HepG2 (cell line): ENCODE data around the gene PLCB1. TPM values are rescaled to one million over a fixed set of nuclear protein-coding genes. Genes with fewer than 3 reads are reported as not detected.

Source experiments
- HNRNPK ChIP-seq: fragments of 200-400 bp; formaldehyde crosslinking; IDR thresholded peaks from 2 replicates; pipeline ENCODE4 v1.6.1; 2018; ENCODE audit warnings: low read length, low read depth, moderate library complexity, mild to moderate bottlenecking; ENCODE audit not compliant: poor library complexity, severe bottlenecking
- LCORL ChIP-seq, 2 experiments: fragments of 450-650 bp in 1 of 2; sonication (generic) in 1 of 2; formaldehyde crosslinking in 1 of 2; IDR thresholded peaks; 2 replicates each; pipeline versions ENCODE4 v1.5.0 to v1.6.1; 2017 to 2020; ENCODE audit warnings: antibody characterized with exemption in 1 of 2, missing genetic modification reagents in 1 of 2
- MED13 ChIP-seq: sonication (generic); formaldehyde crosslinking; IDR thresholded peaks from 2 replicates; pipeline ENCODE4 v1.5.0; 2020; ENCODE audit warnings: missing genetic modification reagents
- MIER3 ChIP-seq: IDR thresholded peaks from 2 replicates; pipeline ENCODE4 v1.6.1; 2016; ENCODE audit warnings: missing compliant biosample characterization, borderline replicate concordance
- NCOA2 ChIP-seq: sonication (generic); formaldehyde crosslinking; IDR thresholded peaks from 2 replicates; pipeline ENCODE4 v1.8.0; 2022; ENCODE audit warnings: inconsistent platforms
- PITX1 ChIP-seq: sonication (generic); formaldehyde crosslinking; IDR thresholded peaks from 2 replicates; pipeline ENCODE4 v1.5.1; 2020; ENCODE audit warnings: mild to moderate bottlenecking, missing genetic modification reagents
- SKI ChIP-seq: fragments of 450-650 bp; IDR thresholded peaks from one replicate; pipeline ENCODE4 v1.6.1; 2018; ENCODE audit warnings: mild to moderate bottlenecking; ENCODE audit not compliant: partially characterized antibody
- SNAI1 ChIP-seq: sonication (generic); formaldehyde crosslinking; IDR thresholded peaks from 2 replicates; pipeline ENCODE4 v1.5.0; 2020; ENCODE audit warnings: mild to moderate bottlenecking, missing genetic modification reagents, borderline replicate concordance
- SNAPC2 ChIP-seq: sonication (generic); formaldehyde crosslinking; IDR thresholded peaks from 2 replicates; pipeline ENCODE4 v1.8.1; 2022; ENCODE audit warnings: mild to moderate bottlenecking, missing genetic modification reagents
- TEAD3 ChIP-seq: optimal IDR thresholded peaks from 2 replicates; pipeline ENCODE3; 2016; ENCODE audit warnings: borderline replicate concordance
- YEATS2 ChIP-seq: sonication (generic); formaldehyde crosslinking; IDR thresholded peaks from 2 replicates; pipeline ENCODE4 v1.4.0; 2020; ENCODE audit warnings: missing genetic modification reagents, borderline replicate concordance
- ZBTB21 ChIP-seq: sonication (generic); formaldehyde crosslinking; IDR thresholded peaks from 2 replicates; pipeline ENCODE4 v1.4.0; 2020; ENCODE audit warnings: missing genetic modification reagents
- ZNF337 ChIP-seq: sonication (generic); formaldehyde crosslinking; IDR thresholded peaks from 2 replicates; pipeline ENCODE4 v1.5.1; 2020; ENCODE audit warnings: missing genetic modification reagents, low read depth, mild to moderate bottlenecking, borderline replicate concordance
- ZNF614 ChIP-seq: IDR thresholded peaks from 2 replicates; pipeline ENCODE4 v1.6.1; 2018; ENCODE audit warnings: missing biosample characterization, missing genetic modification reagents, inconsistent platforms, borderline replicate concordance
- ZNF644 ChIP-seq: IDR thresholded peaks from 2 replicates; pipeline ENCODE4 v1.6.1; 2016; ENCODE audit warnings: low read depth
- polyA plus RNA-seq, 8 experiments: library from polyadenylated mRNA; depleted of rRNA in 3 of 8; stranded (reverse) in 7 of 8; unstranded in 1 of 8; fragments of >200 nt; fragmentation: Illumina TruSeq in 4 of 8; extraction: Trizol in 4 of 8; gene quantifications; 2 replicates each; pipeline versions ENCODE4 v1.2.1 to v1.2.3, GENCODE V29; 2011 to 2016; ENCODE audit warnings: low read depth in 4 of 8, missing spikeins in 1 of 8, mixed read lengths in 1 of 8; ENCODE audit not compliant: insufficient read depth in 1 of 8
- total RNA-seq, 5 experiments: library from RNA; depleted of rRNA; stranded (reverse); fragments of >200 nt; fragmentation: Illumina TruSeq; extraction: Trizol; gene quantifications; 2 replicates each; pipeline ENCODE4 v1.2.3, GENCODE V29; 2016; ENCODE audit warnings: low read depth in 1 of 5
- TF ChIP-seq, protein P1 (sequence below): sonication (generic); formaldehyde crosslinking; IDR thresholded peaks from 2 replicates; pipeline ENCODE4 v1.4.0; 2020; ENCODE audit warnings: mild to moderate bottlenecking, missing genetic modification reagents
- TF ChIP-seq, protein P2 (sequence below): fragments of 450-650 bp; IDR thresholded peaks from 2 replicates; pipeline ENCODE4 v1.6.1; 2017; ENCODE audit warnings: mild to moderate bottlenecking
- TF ChIP-seq, protein P3 (sequence below): IDR thresholded peaks from 2 replicates; pipeline ENCODE4 v1.6.1; 2016; ENCODE audit warnings: missing genetic modification reagents, missing compliant biosample characterization
- TF ChIP-seq, protein P4 (sequence below): sonication (generic); formaldehyde crosslinking; IDR thresholded peaks from 2 replicates; pipeline ENCODE4 v1.4.0; 2020; ENCODE audit warnings: missing genetic modification reagents, mild to moderate bottlenecking, borderline replicate concordance

The PLCB1 gene
- total and polyA plus RNA-seq, 2 of the 13 experiments (the other 11 are each of a cell fraction or from before 2014, with no cell fraction given), result 42.4 to 55.9 TPM

DNA sequence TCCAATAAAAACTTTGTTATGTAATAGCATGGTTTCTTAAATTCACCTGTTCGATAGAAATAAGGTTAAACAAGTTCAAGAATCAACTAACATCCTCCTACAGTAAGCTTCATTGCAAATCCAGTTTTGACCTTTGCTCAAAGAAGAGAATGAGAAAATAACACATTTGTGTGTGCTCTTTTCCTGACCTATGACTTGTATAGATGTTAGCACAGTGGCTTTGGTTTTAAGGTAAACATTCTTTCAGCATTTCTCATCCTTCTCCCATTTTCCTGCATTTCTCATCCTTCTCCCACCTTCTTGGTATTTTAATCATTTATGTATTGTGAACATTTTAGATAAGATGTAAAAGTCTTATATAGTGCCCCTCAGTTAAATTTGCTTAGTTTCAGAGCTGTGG is 73.9 kb downstream of the PLCB1 start (continued):
- no peak for TF ChIP-seq LCORL (IDR thresholded peaks at IDR 0.05)
- TF ChIP-seq LCORL (CRISPR knock-in tag; IDR thresholded peaks at IDR 0.05), result peak; percentile 72
- 0 out of 2 replicates have a peak, but pooled peaks have one; percentile 27 for TF ChIP-seq ZBTB21 (CRISPR knock-in tag)
- 0 out of 2 replicates have a peak, but pooled peaks have one; percentile 77 for TF ChIP-seq SNAPC2
- TF ChIP-seq SKI, result peak; percentile 87
- TF ChIP-seq TEAD3 (CRISPR knock-in tag), result peak; percentile 98
- TF ChIP-seq PITX1, result peak; percentile 69; the same call in 1 of the 2 replicates
- TF ChIP-seq, protein P1, sequence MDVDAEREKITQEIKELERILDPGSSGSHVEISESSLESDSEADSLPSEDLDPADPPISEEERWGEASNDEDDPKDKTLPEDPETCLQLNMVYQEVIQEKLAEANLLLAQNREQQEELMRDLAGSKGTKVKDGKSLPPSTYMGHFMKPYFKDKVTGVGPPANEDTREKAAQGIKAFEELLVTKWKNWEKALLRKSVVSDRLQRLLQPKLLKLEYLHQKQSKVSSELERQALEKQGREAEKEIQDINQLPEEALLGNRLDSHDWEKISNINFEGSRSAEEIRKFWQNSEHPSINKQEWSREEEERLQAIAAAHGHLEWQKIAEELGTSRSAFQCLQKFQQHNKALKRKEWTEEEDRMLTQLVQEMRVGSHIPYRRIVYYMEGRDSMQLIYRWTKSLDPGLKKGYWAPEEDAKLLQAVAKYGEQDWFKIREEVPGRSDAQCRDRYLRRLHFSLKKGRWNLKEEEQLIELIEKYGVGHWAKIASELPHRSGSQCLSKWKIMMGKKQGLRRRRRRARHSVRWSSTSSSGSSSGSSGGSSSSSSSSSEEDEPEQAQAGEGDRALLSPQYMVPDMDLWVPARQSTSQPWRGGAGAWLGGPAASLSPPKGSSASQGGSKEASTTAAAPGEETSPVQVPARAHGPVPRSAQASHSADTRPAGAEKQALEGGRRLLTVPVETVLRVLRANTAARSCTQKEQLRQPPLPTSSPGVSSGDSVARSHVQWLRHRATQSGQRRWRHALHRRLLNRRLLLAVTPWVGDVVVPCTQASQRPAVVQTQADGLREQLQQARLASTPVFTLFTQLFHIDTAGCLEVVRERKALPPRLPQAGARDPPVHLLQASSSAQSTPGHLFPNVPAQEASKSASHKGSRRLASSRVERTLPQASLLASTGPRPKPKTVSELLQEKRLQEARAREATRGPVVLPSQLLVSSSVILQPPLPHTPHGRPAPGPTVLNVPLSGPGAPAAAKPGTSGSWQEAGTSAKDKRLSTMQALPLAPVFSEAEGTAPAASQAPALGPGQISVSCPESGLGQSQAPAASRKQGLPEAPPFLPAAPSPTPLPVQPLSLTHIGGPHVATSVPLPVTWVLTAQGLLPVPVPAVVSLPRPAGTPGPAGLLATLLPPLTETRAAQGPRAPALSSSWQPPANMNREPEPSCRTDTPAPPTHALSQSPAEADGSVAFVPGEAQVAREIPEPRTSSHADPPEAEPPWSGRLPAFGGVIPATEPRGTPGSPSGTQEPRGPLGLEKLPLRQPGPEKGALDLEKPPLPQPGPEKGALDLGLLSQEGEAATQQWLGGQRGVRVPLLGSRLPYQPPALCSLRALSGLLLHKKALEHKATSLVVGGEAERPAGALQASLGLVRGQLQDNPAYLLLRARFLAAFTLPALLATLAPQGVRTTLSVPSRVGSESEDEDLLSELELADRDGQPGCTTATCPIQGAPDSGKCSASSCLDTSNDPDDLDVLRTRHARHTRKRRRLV, result 0 out of 2 replicates have a peak, but pooled peaks have one; percentile 30
- 0 out of 2 replicates have a peak, but pooled peaks have one; percentile 40 for TF ChIP-seq MED13 (CRISPR knock-in tag)
- TF ChIP-seq, protein P2, sequence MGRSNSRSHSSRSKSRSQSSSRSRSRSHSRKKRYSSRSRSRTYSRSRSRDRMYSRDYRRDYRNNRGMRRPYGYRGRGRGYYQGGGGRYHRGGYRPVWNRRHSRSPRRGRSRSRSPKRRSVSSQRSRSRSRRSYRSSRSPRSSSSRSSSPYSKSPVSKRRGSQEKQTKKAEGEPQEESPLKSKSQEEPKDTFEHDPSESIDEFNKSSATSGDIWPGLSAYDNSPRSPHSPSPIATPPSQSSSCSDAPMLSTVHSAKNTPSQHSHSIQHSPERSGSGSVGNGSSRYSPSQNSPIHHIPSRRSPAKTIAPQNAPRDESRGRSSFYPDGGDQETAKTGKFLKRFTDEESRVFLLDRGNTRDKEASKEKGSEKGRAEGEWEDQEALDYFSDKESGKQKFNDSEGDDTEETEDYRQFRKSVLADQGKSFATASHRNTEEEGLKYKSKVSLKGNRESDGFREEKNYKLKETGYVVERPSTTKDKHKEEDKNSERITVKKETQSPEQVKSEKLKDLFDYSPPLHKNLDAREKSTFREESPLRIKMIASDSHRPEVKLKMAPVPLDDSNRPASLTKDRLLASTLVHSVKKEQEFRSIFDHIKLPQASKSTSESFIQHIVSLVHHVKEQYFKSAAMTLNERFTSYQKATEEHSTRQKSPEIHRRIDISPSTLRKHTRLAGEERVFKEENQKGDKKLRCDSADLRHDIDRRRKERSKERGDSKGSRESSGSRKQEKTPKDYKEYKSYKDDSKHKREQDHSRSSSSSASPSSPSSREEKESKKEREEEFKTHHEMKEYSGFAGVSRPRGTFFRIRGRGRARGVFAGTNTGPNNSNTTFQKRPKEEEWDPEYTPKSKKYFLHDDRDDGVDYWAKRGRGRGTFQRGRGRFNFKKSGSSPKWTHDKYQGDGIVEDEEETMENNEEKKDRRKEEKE, result no peak
- TF ChIP-seq, protein P3, sequence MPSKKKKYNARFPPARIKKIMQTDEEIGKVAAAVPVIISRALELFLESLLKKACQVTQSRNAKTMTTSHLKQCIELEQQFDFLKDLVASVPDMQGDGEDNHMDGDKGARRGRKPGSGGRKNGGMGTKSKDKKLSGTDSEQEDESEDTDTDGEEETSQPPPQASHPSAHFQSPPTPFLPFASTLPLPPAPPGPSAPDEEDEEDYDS (CRISPR knock-in tag), result 0 out of 2 replicates have a peak, but pooled peaks have one; percentile 45
- peak; percentile 91; the same call in 1 of the 2 replicates for TF ChIP-seq MIER3 (CRISPR knock-in tag)
- peak; percentile 8 for TF ChIP-seq HNRNPK
- TF ChIP-seq NCOA2, result peak; percentile 97
- peak; percentile 82 for TF ChIP-seq ZNF644 (CRISPR knock-in tag)
- TF ChIP-seq SNAI1, result peak; percentile 66; the same call in 1 of the 2 replicates
- TF ChIP-seq, protein P4, sequence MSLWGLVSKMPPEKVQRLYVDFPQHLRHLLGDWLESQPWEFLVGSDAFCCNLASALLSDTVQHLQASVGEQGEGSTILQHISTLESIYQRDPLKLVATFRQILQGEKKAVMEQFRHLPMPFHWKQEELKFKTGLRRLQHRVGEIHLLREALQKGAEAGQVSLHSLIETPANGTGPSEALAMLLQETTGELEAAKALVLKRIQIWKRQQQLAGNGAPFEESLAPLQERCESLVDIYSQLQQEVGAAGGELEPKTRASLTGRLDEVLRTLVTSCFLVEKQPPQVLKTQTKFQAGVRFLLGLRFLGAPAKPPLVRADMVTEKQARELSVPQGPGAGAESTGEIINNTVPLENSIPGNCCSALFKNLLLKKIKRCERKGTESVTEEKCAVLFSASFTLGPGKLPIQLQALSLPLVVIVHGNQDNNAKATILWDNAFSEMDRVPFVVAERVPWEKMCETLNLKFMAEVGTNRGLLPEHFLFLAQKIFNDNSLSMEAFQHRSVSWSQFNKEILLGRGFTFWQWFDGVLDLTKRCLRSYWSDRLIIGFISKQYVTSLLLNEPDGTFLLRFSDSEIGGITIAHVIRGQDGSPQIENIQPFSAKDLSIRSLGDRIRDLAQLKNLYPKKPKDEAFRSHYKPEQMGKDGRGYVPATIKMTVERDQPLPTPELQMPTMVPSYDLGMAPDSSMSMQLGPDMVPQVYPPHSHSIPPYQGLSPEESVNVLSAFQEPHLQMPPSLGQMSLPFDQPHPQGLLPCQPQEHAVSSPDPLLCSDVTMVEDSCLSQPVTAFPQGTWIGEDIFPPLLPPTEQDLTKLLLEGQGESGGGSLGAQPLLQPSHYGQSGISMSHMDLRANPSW, result peak; percentile 66; the same call in 1 of the 2 replicates
- peak; percentile 40; the same call in 1 of the 2 replicates for TF ChIP-seq YEATS2
- no peak for TF ChIP-seq ZNF337 (CRISPR knock-in tag)
- TF ChIP-seq ZNF614 (CRISPR knock-in tag), result peak; percentile 90
